ENCODE data around the gene RNF149. TPM values are rescaled to one million over a fixed set of nuclear protein-coding genes. Genes with fewer than 3 reads are reported as not detected.

Gene RNF149
- polyA plus RNA-seq, 2 of the 4 experiments (the other 2 are of a cell fraction) = 28.8 to 34.8 TPM

- 0 out of 3 replicates have a peak, but pooled peaks have one; percentile 19 for TF ChIP-seq SMC3 (IDR thresholded peaks at IDR 0.05)
- TF ChIP-seq CTCF (IDR thresholded peaks at IDR 0.05) = peak; percentile 33
- no peak for TF ChIP-seq ESRRA (IDR thresholded peaks at IDR 0.05; ENCODE audit: borderline replicate concordance, low read length)
- TF ChIP-seq HOXB13 (CRISPR knock-in tag; IDR thresholded peaks at IDR 0.05; ENCODE audit: low read depth) = no peak
- peak; percentile 33 to 46; a peak in 4 of 5 replicates for TF ChIP-seq RAD21 (conservative IDR thresholded peaks at IDR 0.05 in 1 of 2, IDR thresholded peaks at IDR 0.05 in 1 of 2)
- TF ChIP-seq HOXA7 (CRISPR knock-in tag; IDR thresholded peaks at IDR 0.05) = no peak
- no peak overlapping the region for H3K4me2 ChIP-seq
- ChIA-PET POLR2A (no interaction called here), CTCF (interaction anchor here (0.9 to 1.6 kb wide), 5 partner anchors 9 to 111 kb away, joined by 3 to 5 read pairs (median 5); partner anchors contain the start of genes CNOT11 and RNF149)
- FAIRE-seq (no peak), ATAC-seq (peak; percentile 71 to 91; a peak in 4 of 6 replicates), DNase-seq (ENCODE audit: low read depth in 1 of 2, low spot score in 1 of 2) (peak; percentile 15 to 79)
- H3K4me3 ChIP-seq = no peak overlapping the region
- H3K27ac ChIP-seq = no peak overlapping the region
- peaks cover 3% of the 10 kb centered on the region; the same call in 2 of the 3 replicates for H3K4me1 ChIP-seq
- WGBS (ENCODE audit: missing lambda C conversion rate) = 50% methylated on average over 7 of the region's 7 CpGs
- H3K9me3 ChIP-seq = no peaks in the 10 kb centered on the region
Measured at GRCh38 chr2:101277111-101277510, 31.4 kb downstream of the RNF149 start.

GRCh38 chr2:101274142-101274541 is 34.4 kb downstream of the RNF149 start:
- Histone ChIP-seq H3K27ac (no peak overlapping the region), H3K9me3 (no peaks in the 10 kb centered on the region), H3K4me3 (no peak overlapping the region), H3K4me2 (no peak overlapping the region), H3K4me1 (peaks cover 3% of the 10 kb centered on the region; the same call in 2 of the 3 replicates)
- POLR2A ChIA-PET = no interaction called here
- TF ChIP-seq GATA3 (IDR thresholded peaks at IDR 0.05; ENCODE audit: borderline replicate concordance) (no peak), REST (IDR thresholded peaks at IDR 0.05) (no peak), POLR2AphosphoS2 (conservative IDR thresholded peaks at IDR 0.05; ENCODE audit: low read length) (no peak), RARB (CRISPR knock-in tag; IDR thresholded peaks at IDR 0.05) (no peak), CBX2 (IDR thresholded peaks at IDR 0.05; ENCODE audit: borderline replicate concordance, low read depth) (no peak), MAZ (IDR thresholded peaks at IDR 0.05; ENCODE audit: borderline replicate concordance, low read depth, low read length) (no peak), KDM5A (IDR thresholded peaks at IDR 0.05) (no peak), EP300 (IDR thresholded peaks at IDR 0.05) (no peak), POLR2A (IDR thresholded peaks at IDR 0.05; ENCODE audit: low read length) (no peak), MYC (IDR thresholded peaks at IDR 0.05; ENCODE audit: borderline replicate concordance, low read length) (no peak), HEYL (CRISPR knock-in tag; IDR thresholded peaks at IDR 0.05) (no peak), FOXS1 (CRISPR knock-in tag; IDR thresholded peaks at IDR 0.05) (no peak), ZSCAN20 (CRISPR knock-in tag; IDR thresholded peaks at IDR 0.05) (no peak), CHD2 (IDR thresholded peaks at IDR 0.05; ENCODE audit: low read length, partially characterized antibody) (no peak), SMC3 (IDR thresholded peaks at IDR 0.05) (no peak), NR3C1 (IDR thresholded peaks at IDR 0.05) (no peak), HES2 (IDR thresholded peaks at IDR 0.05) (no peak), USF2 (IDR thresholded peaks at IDR 0.05) (no peak), ESRRA (IDR thresholded peaks at IDR 0.05; ENCODE audit: borderline replicate concordance, low read length) (no peak)
- CTCF ChIA-PET = interaction anchor here (0.6 to 1.3 kb wide), 3 partner anchors 68 to 680 kb away, joined by 3 to 4 read pairs (median 4); no protein-coding TSS in a partner anchor
- ATAC-seq (no peak), DNase-seq (ENCODE audit: low read depth in 1 of 2, low spot score in 1 of 2) (no peak), FAIRE-seq (no peak)
- 96% methylated on average over 5 of the region's 5 CpGs for WGBS (ENCODE audit: missing lambda C conversion rate)
